GM12892 (cell line): Measurements from ENCODE around the gene DPYD.

ENCODE experiments used
- POLR2A ChIP-seq: IDR thresholded peaks from 2 replicates; pipeline ENCODE4 v1.6.1; 2011; ENCODE audit warnings: low read depth, low read length, control low read depth
- POLR2AphosphoS5 ChIP-seq: IDR thresholded peaks from 2 replicates; pipeline ENCODE4 v1.6.1; 2011; ENCODE audit warnings: low read depth, low read length, control low read depth
- TAF1 ChIP-seq: IDR thresholded peaks from 2 replicates; pipeline ENCODE4 v1.6.1; 2011; ENCODE audit warnings: low read depth, mild to moderate bottlenecking, control low read depth, low read length, borderline replicate concordance

DNA sequence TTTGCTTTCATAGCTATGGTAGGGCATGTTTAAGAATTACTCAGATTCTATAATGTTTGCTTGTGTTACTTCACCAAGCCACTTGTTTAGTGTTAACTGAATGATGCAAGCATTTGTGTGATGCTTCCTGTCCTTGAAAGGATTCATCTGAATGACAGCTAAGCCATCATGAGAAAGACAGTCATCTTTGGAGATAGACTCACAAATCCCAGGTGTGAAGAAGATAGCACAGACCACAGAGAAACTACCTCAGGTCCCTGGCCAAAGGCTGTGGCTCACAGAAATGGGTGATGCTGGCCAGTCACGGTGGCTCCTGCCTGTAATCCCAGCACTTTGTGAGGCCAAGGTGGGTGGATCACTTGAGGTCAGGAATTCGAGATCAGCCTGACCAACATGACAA lies 321.4 kb downstream of the DPYD start:
- TF ChIP-seq POLR2AphosphoS5 = no peak
- no peak for TF ChIP-seq TAF1
- TF ChIP-seq POLR2A = no peak
